ENCODE data around the gene EGF. TPM values are rescaled to one million over a fixed set of nuclear protein-coding genes. Genes with fewer than 3 reads are reported as not detected.
"Not testable (repeated sequence)": the region's sequence is repeated elsewhere in the genome, so short reads cannot be mapped to it uniquely, and the experiment has no call there.

The EGF gene
- total RNA-seq, 2 donors from 2014 or later, result 14.6 to 33.7 TPM

DNA sequence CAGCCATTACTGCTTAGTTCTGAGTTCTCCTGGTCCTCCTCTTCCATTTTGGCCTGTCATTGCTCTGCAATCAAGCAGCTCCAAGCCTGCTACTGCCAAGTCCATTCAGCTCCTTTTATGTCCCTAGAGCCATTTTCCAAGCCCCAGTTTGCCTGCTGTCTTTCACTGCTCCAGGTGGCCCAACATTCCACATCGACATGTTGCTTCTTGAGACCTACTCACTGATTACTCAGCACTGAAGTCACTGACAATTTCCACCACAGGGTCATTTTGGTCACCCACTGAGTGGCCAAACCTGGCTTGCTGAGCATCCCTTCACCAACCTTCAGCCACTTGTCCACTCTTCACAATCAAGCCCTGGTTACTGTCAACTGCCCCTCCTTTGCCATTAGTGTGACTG is 37.6 kb upstream of the EGF start:
- H3K4me1 ChIP-seq (ENCODE audit: control insufficient read depth, insufficient read depth, low read length), result no peaks in the 10 kb centered on the region
- Mint-ChIP-seq H3K36me3 (ENCODE audit: low read depth) (no peaks in the 10 kb centered on the region), H3K4me1 (no peaks in the 10 kb centered on the region), H3K27me3 (ENCODE audit: insufficient read depth) (peaks cover 1% of the 10 kb centered on the region), H3K9me3 (no peaks in the 10 kb centered on the region), H3K27ac (no peak overlapping the region), H3K4me3 (no peak overlapping the region)
- no peak overlapping the region for H3K4me3 ChIP-seq (ENCODE audit: low read length)
- WGBS, 2 experiments (ENCODE audit: insufficient coverage in 1 of 2, insufficient read length in 1 of 2), result 80 to 97% methylated on average over 1 of the region's 1 CpG
- H3K9me3 ChIP-seq (ENCODE audit: control insufficient read depth, low read length), result no peaks in the 10 kb centered on the region
- TF ChIP-seq, protein P1, sequence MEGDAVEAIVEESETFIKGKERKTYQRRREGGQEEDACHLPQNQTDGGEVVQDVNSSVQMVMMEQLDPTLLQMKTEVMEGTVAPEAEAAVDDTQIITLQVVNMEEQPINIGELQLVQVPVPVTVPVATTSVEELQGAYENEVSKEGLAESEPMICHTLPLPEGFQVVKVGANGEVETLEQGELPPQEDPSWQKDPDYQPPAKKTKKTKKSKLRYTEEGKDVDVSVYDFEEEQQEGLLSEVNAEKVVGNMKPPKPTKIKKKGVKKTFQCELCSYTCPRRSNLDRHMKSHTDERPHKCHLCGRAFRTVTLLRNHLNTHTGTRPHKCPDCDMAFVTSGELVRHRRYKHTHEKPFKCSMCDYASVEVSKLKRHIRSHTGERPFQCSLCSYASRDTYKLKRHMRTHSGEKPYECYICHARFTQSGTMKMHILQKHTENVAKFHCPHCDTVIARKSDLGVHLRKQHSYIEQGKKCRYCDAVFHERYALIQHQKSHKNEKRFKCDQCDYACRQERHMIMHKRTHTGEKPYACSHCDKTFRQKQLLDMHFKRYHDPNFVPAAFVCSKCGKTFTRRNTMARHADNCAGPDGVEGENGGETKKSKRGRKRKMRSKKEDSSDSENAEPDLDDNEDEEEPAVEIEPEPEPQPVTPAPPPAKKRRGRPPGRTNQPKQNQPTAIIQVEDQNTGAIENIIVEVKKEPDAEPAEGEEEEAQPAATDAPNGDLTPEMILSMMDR (conservative IDR thresholded peaks at IDR 0.05), result no peak
- H3K27me3 ChIP-seq (ENCODE audit: control insufficient read depth, insufficient read depth, low read length, poor library complexity, severe bottlenecking), result no peaks in the 10 kb centered on the region
- no peak for DNase-seq
- H3K27ac ChIP-seq (ENCODE audit: low read depth, low read length), result no peak overlapping the region
- peaks cover 3% of the 10 kb centered on the region for H3K36me3 ChIP-seq (ENCODE audit: control insufficient read depth, insufficient read depth, low read length)
- H3K9ac ChIP-seq (ENCODE audit: extremely low read depth, low read length, poor library complexity, severe bottlenecking), result no peak overlapping the region

DNA sequence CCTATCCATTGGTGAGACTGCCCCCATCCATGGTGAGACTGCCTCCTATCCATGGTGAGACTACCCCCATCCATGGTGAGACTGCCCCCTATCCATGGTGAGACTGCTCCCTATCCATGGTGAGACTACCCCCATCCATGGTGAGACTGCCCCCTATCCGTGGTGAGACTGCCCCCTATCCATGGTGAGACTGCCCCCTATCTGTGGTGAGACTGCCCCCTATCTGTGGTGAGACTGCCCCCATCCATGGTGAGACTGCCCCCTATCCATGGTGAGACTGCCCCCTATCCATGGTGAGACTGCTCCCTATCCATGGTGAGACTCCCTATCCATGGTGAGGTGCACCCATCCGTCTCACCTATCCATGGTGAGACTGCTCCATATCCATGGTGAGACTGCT is 37.1 kb upstream of the EGF start:
- H3K27ac ChIP-seq (ENCODE audit: low read depth, low read length); H3K27me3 Mint-ChIP-seq (ENCODE audit: insufficient read depth); H3K27ac Mint-ChIP-seq; H3K9me3 ChIP-seq (ENCODE audit: control insufficient read depth, low read length); H3K36me3 ChIP-seq (ENCODE audit: control insufficient read depth, insufficient read depth, low read length); DNase-seq; H3K4me1 ChIP-seq (ENCODE audit: control insufficient read depth, insufficient read depth, low read length); H3K4me3 Mint-ChIP-seq; H3K27me3 ChIP-seq (ENCODE audit: control insufficient read depth, insufficient read depth, low read length, poor library complexity, severe bottlenecking); H3K4me3 ChIP-seq (ENCODE audit: low read length); H3K9me3 Mint-ChIP-seq; H3K36me3 Mint-ChIP-seq (ENCODE audit: low read depth); H3K9ac ChIP-seq (ENCODE audit: extremely low read depth, low read length, poor library complexity, severe bottlenecking); H3K4me1 Mint-ChIP-seq: not testable (repeated sequence)
- 100% methylated on average over 1 of the region's 2 CpGs; no CpG with 5 or more reads in 1 of the 2 experiments for WGBS, 2 experiments (ENCODE audit: insufficient coverage in 1 of 2, insufficient read length in 1 of 2)

DNA sequence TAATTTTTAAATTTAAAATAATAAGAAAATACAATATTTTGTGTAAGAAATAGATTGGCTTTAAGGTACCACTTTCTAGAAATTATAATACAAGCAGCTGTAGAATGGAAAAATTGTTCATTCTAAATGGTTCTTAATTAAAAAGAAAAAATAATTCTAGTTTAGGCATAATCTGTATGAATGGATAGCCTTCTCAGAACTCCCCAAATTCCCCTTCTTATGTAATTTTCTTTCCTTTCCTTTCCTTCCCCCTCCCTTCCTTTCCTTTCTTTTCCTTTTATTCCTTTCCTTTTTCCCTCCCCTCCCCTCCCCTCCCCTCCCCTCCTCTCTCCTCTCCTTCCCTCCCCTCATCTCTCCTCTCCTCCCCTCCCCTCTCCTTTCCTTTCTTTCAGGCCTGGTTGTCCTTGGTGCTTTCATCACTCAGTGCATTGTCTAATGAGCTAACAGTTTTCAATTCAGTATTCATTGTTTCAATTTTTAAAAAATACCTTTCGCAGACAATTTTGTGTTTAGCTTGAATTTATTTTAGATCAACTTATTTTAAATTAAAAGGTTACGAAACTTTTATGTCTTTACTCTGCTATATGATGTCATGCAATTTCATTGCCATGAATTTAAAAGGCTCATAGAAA is 35.9 kb upstream of the EGF start:
- no peaks in the 10 kb centered on the region for H3K9me3 Mint-ChIP-seq
- TF ChIP-seq, protein P1 (conservative IDR thresholded peaks at IDR 0.05), result no peak
- no peak overlapping the region for H3K4me3 ChIP-seq (ENCODE audit: low read length)
- no peak for DNase-seq
- no peak overlapping the region for H3K27ac Mint-ChIP-seq
- H3K36me3 Mint-ChIP-seq (ENCODE audit: low read depth), result no peaks in the 10 kb centered on the region
- no peak overlapping the region for H3K27ac ChIP-seq (ENCODE audit: low read depth, low read length)
- no peaks in the 10 kb centered on the region for H3K4me1 ChIP-seq (ENCODE audit: control insufficient read depth, insufficient read depth, low read length)
- no peaks in the 10 kb centered on the region for H3K36me3 ChIP-seq (ENCODE audit: control insufficient read depth, insufficient read depth, low read length)
- H3K9ac ChIP-seq (ENCODE audit: extremely low read depth, low read length, poor library complexity, severe bottlenecking), result no peak overlapping the region
- no peaks in the 10 kb centered on the region for H3K4me1 Mint-ChIP-seq
- no peak overlapping the region for H3K4me3 Mint-ChIP-seq
- no peaks in the 10 kb centered on the region for H3K9me3 ChIP-seq (ENCODE audit: control insufficient read depth, low read length)
- peaks cover 1% of the 10 kb centered on the region for H3K27me3 Mint-ChIP-seq (ENCODE audit: insufficient read depth)
- H3K27me3 ChIP-seq (ENCODE audit: control insufficient read depth, insufficient read depth, low read length, poor library complexity, severe bottlenecking), result no peaks in the 10 kb centered on the region
- WGBS, 2 experiments (ENCODE audit: insufficient coverage in 1 of 2, insufficient read length in 1 of 2), result 92% methylated on average over 1 of the region's 2 CpGs; no CpG with 5 or more reads in 1 of the 2 experiments

DNA sequence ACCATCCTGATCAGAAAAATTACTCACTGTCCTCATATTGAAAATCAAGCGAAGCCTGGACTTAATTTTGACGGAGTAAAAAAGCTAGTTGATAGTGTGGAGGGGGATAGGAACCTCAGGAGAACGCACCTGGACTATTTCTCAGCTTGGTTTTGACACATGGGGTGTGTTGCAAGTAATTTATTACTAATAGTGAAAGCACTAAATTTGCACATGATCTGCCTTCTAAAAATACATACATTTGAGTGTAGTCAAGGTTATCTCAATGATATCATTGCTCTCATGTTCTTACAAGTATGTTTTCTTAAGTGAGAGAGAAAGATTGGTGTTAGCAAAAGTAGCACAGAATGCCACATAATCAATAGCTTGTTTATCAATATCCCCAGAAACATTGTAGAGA is 35.3 kb upstream of the EGF start:
- no peak overlapping the region for H3K9ac ChIP-seq (ENCODE audit: extremely low read depth, low read length, poor library complexity, severe bottlenecking)
- WGBS, 2 experiments (ENCODE audit: insufficient coverage in 1 of 2, insufficient read length in 1 of 2), result 91 to 100% methylated on average over 2 to 3 of the region's 3 CpGs
- no peak for DNase-seq
- Mint-ChIP-seq H3K9me3 (no peaks in the 10 kb centered on the region), H3K4me3 (no peak overlapping the region), H3K36me3 (ENCODE audit: low read depth) (no peaks in the 10 kb centered on the region), H3K27me3 (ENCODE audit: insufficient read depth) (peaks cover 1% of the 10 kb centered on the region), H3K27ac (no peak overlapping the region), H3K4me1 (no peaks in the 10 kb centered on the region)
- H3K4me1 ChIP-seq (ENCODE audit: control insufficient read depth, insufficient read depth, low read length), result no peaks in the 10 kb centered on the region
- H3K27ac ChIP-seq (ENCODE audit: low read depth, low read length), result no peak overlapping the region
- H3K9me3 ChIP-seq (ENCODE audit: control insufficient read depth, low read length), result no peaks in the 10 kb centered on the region
- no peaks in the 10 kb centered on the region for H3K36me3 ChIP-seq (ENCODE audit: control insufficient read depth, insufficient read depth, low read length)
- H3K27me3 ChIP-seq (ENCODE audit: control insufficient read depth, insufficient read depth, low read length, poor library complexity, severe bottlenecking), result no peaks in the 10 kb centered on the region
- H3K4me3 ChIP-seq (ENCODE audit: low read length), result no peak overlapping the region
- TF ChIP-seq, protein P1 (conservative IDR thresholded peaks at IDR 0.05), result no peak

Measured in endodermal cell (in vitro differentiated cells).